Ishikawa (cell line): ENCODE results near the gene CHRDL2.

Experiments used
- CEBPB ChIP-seq: IDR thresholded peaks from 2 replicates; pipeline ENCODE4 v1.6.1; 2012
- CREB1 ChIP-seq: IDR thresholded peaks from 2 replicates; pipeline ENCODE4 v1.6.1; 2012; ENCODE audit warnings: low read depth
- EGR1 ChIP-seq: IDR thresholded peaks from 2 replicates; pipeline ENCODE4 v1.6.1; 2012
- EP300 ChIP-seq: IDR thresholded peaks from 2 replicates; pipeline ENCODE4 v1.6.1; 2012; ENCODE audit warnings: borderline replicate concordance
- FOXM1 ChIP-seq: IDR thresholded peaks from 2 replicates; pipeline ENCODE4 v1.6.1; 2012; ENCODE audit warnings: low read depth, borderline replicate concordance
- MAX ChIP-seq: IDR thresholded peaks from 2 replicates; pipeline ENCODE4 v1.6.1; 2012
- NFIC ChIP-seq: IDR thresholded peaks from 2 replicates; pipeline ENCODE4 v1.6.1; 2012
- RAD21 ChIP-seq: IDR thresholded peaks from 2 replicates; pipeline ENCODE4 v1.6.1; 2012; ENCODE audit warnings: low read depth
- REST ChIP-seq: IDR thresholded peaks from 2 replicates; pipeline ENCODE4 v1.6.1; 2012; ENCODE audit warnings: low read depth, mild to moderate bottlenecking
- TAF1 ChIP-seq: IDR thresholded peaks from 2 replicates; pipeline ENCODE4 v1.6.1; 2012; ENCODE audit warnings: low read depth, mild to moderate bottlenecking
- TCF12 ChIP-seq: IDR thresholded peaks from 2 replicates; pipeline ENCODE4 v1.6.1; 2012; ENCODE audit warnings: low read depth
- TEAD4 ChIP-seq: IDR thresholded peaks from 2 replicates; pipeline ENCODE4 v1.6.1; 2012
- USF1 ChIP-seq: IDR thresholded peaks from 2 replicates; pipeline ENCODE4 v1.6.1; 2012
- YY1 ChIP-seq: IDR thresholded peaks from 2 replicates; pipeline ENCODE4 v1.6.1; 2012; ENCODE audit warnings: low read depth
- ZBTB7A ChIP-seq: IDR thresholded peaks from 2 replicates; pipeline ENCODE4 v1.6.1; 2012; ENCODE audit warnings: low read depth

The CHRDL2 gene

GRCh38 chr11:74662487-74663103 is 68.6 kb downstream of the CHRDL2 start:
- TF ChIP-seq USF1 (no peak), EP300 (no peak), RAD21 (no peak), MAX (no peak), REST (no peak), CEBPB (no peak), TAF1 (no peak), ZBTB7A (no peak), YY1 (no peak), TEAD4 (no peak), NFIC (no peak), EGR1 (no peak), CREB1 (no peak), TCF12 (no peak), FOXM1 (no peak)

- TF ChIP-seq CREB1: no peak
- no peak for TF ChIP-seq ZBTB7A
- no peak for TF ChIP-seq TAF1
- TF ChIP-seq NFIC: no peak
- TF ChIP-seq EP300: no peak
- TF ChIP-seq RAD21: no peak
- no peak for TF ChIP-seq TCF12
- TF ChIP-seq MAX: no peak
- no peak for TF ChIP-seq CEBPB
- no peak for TF ChIP-seq TEAD4
- no peak for TF ChIP-seq EGR1
- TF ChIP-seq USF1: no peak
- TF ChIP-seq YY1: no peak
These were observed 76.2 kb downstream of the CHRDL2 start for GRCh38 chr11:74654976-74655375.

GRCh38 chr11:74650498-74650897 is 80.7 kb downstream of the CHRDL2 start:
- TF ChIP-seq ZBTB7A (no peak), TCF12 (no peak), USF1 (no peak), RAD21 (no peak), TEAD4 (no peak), NFIC (no peak)

- TF ChIP-seq CREB1 (no peak), USF1 (no peak), TAF1 (no peak), ZBTB7A (no peak), YY1 (no peak)
These were observed 82.3 kb downstream of the CHRDL2 start for GRCh38 chr11:74648894-74649293.

- TF ChIP-seq TCF12 (no peak), EGR1 (no peak), ZBTB7A (no peak), REST (no peak), TEAD4 (no peak)
These were observed 83.4 kb downstream of the CHRDL2 start for GRCh38 chr11:74647831-74648230.

GRCh38 chr11:74647404-74647803 is 83.8 kb downstream of the CHRDL2 start:
- no peak for TF ChIP-seq RAD21
- TF ChIP-seq YY1: no peak
- TF ChIP-seq ZBTB7A: no peak
- no peak for TF ChIP-seq CEBPB
- no peak for TF ChIP-seq NFIC
- TF ChIP-seq USF1: no peak
- no peak for TF ChIP-seq FOXM1
- TF ChIP-seq TCF12: no peak
- TF ChIP-seq MAX: no peak
- TF ChIP-seq TEAD4: no peak
- TF ChIP-seq EGR1: no peak
- no peak for TF ChIP-seq REST
- no peak for TF ChIP-seq TAF1
- no peak for TF ChIP-seq EP300
